ENCODE results near the gene TOX3.

TOX3 gene

DNA sequence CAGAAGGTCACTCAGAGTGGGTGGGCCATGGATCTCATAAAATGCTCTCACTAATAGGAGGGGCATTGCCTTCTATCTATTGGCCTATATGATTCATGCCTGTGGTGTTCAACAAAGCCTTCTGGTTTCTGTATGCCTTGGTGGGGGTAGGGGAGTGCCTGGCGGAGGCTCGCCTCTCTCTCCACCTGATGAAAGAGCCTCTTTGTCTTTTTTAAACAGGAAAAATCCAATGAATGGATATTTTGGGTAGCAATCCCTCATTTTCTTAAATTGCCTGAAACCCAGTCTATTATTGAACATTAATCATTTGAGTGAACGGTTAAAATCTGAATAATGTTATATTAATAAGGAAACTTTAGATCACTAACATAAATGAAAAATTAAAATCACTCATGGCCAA lies 90.6 kb downstream of the TOX3 start:
- Histone ChIP-seq H3K4me3 (no peak overlapping the region), H3K27ac (no peak overlapping the region)
- TF ChIP-seq, protein P1, sequence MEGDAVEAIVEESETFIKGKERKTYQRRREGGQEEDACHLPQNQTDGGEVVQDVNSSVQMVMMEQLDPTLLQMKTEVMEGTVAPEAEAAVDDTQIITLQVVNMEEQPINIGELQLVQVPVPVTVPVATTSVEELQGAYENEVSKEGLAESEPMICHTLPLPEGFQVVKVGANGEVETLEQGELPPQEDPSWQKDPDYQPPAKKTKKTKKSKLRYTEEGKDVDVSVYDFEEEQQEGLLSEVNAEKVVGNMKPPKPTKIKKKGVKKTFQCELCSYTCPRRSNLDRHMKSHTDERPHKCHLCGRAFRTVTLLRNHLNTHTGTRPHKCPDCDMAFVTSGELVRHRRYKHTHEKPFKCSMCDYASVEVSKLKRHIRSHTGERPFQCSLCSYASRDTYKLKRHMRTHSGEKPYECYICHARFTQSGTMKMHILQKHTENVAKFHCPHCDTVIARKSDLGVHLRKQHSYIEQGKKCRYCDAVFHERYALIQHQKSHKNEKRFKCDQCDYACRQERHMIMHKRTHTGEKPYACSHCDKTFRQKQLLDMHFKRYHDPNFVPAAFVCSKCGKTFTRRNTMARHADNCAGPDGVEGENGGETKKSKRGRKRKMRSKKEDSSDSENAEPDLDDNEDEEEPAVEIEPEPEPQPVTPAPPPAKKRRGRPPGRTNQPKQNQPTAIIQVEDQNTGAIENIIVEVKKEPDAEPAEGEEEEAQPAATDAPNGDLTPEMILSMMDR (IDR thresholded peaks at IDR 0.05), result no peak
- DNase-seq (ENCODE audit: low spot score), result no peak

DNA sequence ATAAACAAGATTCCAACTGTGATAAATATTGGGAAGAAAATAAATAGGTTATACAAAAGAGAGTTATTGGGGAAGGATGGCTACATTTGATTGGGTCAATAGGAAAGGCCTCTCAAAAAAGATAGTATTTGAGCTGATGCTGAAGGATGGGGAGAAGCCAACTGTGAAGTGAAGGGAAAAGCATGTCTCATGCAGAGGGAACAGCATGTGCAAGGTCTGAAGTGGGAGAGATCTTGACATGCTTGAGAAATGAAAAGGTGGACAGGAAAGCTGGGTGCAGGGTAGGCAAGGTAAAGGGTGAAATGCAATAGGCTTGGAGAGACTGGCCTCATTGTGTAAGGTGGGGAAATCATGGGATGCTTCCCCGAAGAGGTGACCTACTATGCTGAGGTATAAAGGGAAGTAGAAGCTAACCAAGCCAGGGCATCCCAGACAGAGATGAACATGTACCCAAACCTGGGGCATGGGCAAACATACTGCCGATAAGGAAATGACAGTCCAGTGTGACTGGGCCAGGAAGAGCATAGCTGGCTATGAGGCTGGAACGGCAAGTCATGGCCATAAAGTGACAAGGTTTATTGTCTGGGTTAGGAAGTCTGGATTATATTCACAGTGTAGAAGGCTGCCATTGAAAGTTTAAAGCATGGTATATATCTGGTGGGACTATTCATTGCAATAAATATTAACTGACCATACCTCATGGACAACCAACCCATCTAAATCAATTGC lies 91.2 kb downstream of the TOX3 start:
- no peak overlapping the region for H3K27ac ChIP-seq
- DNase-seq (ENCODE audit: low spot score), result no peak
- TF ChIP-seq, protein P1 (IDR thresholded peaks at IDR 0.05), result no peak
- H3K4me3 ChIP-seq, result no peak overlapping the region

DNA sequence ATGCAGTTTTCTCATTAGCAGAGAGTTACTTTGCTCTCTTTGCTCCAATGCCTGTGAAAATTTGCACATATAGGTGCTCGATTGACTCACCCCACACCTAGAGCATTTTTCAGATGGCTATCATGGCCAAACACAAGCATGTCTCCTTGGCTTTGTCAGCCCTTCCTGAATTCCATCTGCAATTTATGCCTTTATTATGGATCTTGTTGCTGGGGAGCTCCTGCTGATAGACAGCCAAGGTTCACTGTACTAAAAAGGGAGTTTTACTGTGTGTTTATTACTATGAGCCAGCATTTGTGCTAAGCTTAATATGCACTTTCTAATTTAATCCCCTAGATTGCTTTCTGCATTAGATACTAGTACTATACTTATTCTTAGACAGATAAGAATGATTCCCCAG lies 93.3 kb downstream of the TOX3 start:
- TF ChIP-seq, protein P1 (IDR thresholded peaks at IDR 0.05), result no peak
- no peak for DNase-seq (ENCODE audit: low spot score)
- Histone ChIP-seq H3K4me3 (no peak overlapping the region), H3K27ac (no peak overlapping the region)

DNA sequence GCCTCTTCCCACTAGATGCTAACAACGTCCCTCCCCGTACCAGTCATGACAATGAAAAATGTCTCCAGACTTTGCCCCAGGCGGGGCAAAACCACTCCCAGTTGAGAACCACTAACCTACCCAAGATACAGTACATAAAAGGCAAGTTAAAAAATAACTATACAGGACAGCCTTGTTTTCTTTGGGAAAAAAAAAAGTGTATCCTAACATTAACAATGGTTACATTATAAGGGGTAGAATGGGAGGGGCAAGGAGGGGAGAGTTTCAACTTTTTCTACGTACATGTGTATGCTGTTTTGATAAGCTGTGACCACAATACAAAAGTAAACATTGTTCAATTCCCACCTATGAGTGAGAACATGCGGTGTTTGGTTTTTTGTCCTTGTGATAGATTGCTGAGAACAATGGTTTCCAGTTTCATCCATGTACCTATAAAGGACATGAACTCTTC lies 94.9 kb downstream of the TOX3 start:
- no peak overlapping the region for H3K27ac ChIP-seq
- no peak overlapping the region for H3K4me3 ChIP-seq
- no peak for DNase-seq (ENCODE audit: low spot score)

DNA sequence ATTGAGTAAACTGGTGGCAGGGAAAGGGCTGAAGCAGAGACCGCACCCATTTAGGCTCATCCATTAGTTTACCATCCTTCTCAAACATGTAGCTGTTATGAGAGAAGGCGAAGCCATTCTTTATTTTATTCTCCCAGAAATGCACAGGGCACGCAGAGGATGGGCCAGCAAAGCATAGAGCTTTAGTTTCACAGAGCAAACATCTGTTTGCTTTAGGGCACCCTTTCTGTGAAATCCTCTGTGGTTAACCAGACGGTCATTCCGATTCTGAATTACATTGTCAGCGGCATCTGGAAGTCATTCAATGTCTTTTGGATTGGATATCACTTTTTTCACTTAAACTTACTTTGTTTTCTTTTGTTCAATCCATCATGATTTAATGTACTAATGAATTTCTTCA lies 96.0 kb downstream of the TOX3 start:
- no peak overlapping the region for H3K27ac ChIP-seq
- no peak for DNase-seq (ENCODE audit: low spot score)
- TF ChIP-seq, protein P1 (IDR thresholded peaks at IDR 0.05), result no peak
- no peak overlapping the region for H3K4me3 ChIP-seq

More for the DNA sequence above, 94.9 kb downstream of the TOX3 start:
- TF ChIP-seq, protein P1 (IDR thresholded peaks at IDR 0.05), result no peak

DNA sequence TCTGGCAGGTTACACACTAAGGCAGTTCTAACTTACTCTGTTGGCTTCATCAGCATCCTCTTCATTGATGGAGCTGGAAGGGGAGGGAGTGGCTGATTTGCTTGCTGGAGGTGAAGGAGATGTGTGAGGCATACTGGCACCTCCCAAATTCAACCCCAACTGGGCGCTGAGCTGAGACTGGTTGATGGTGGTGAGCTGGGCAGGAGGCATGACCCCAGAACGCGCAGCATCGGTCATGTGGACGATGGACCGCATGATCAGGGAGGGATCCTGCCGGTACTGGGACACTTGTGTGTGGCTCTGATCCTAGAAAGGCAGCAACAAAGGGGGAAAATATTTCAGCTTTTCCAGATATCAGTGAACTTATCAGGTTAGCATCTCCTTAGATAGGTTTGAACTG lies 96.7 kb downstream of the TOX3 start:
- no peak for DNase-seq (ENCODE audit: low spot score)

DNA sequence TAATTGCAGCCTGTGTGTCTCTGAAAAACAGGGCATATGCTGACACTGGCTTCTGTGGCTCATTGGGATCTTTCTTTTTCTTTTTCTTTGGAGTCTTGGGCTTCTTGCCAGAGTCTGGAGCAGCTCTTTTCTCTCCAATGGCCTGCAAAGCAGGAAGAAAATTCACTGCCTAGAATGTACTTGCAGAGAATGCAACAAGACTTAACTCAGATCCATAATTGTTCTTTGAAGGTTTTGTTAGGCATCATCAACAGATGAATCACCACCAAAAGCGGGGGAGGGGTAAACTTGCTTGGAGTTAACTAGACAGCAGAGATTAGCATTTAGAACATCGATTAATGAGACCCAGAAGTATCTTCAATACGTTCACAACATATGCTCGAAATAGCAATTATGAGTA lies 100.9 kb downstream of the TOX3 start:
- no peak overlapping the region for H3K4me3 ChIP-seq
- TF ChIP-seq, protein P1 (IDR thresholded peaks at IDR 0.05), result no peak
- DNase-seq (ENCODE audit: low spot score), result no peak
- no peak overlapping the region for H3K27ac ChIP-seq

More for the DNA sequence above, 96.7 kb downstream of the TOX3 start:
- TF ChIP-seq, protein P1 (IDR thresholded peaks at IDR 0.05), result no peak
- Histone ChIP-seq H3K4me3 (no peak overlapping the region), H3K27ac (no peak overlapping the region)

All from coronary artery (tissue), 2 donors.